Stomach (tissue), 4 donors: ENCODE results near the gene RHOT2.

Experiments
- CTCF ChIP-seq, 7 experiments: fragments of 450-650 bp in 4 of 7; fragments of 200-600 bp in 3 of 7; sonication (generic) in 3 of 7; IDR thresholded peaks; one replicate each; pipeline ENCODE4 v1.5.1; 2016 to 2019; ENCODE audit warnings: antibody characterized with exemption in 7 of 7, control low read depth in 2 of 7, mild to moderate bottlenecking in 1 of 7
- POLR2A ChIP-seq, 4 donors: fragments of 450-650 bp; IDR thresholded peaks; one replicate each; pipeline ENCODE4 v1.6.1; 2016; ENCODE audit warnings: antibody characterized with exemption in 4 of 4, control low read depth in 2 of 4, mild to moderate bottlenecking in 1 of 4, moderate library complexity in 1 of 4

DNA sequence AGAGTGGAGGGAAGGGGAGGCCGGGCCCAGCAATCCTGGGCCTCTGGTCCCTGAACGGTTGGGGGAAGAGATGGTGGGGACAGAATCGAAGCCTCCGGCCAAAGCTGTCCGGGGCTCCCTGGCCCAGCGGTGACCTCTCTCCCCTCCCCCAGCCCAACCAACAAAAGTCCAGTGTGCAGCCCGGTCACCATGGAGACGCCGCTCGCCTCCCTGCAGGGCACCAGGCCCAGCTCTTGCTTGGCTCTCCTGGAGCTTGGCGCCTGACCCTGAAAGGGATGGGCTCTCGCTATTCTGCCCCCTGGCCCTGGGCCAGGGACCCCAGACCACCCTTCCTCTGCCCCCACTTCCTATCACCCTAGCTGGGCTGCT, 48.3 kb downstream of the RHOT2 start:
- TF ChIP-seq CTCF (IDR thresholded peaks at IDR 0.05) = no peak
- TF ChIP-seq POLR2A (IDR thresholded peaks at IDR 0.05) = no peak
